Myocyte (in vitro differentiated cells): ENCODE measurements around the gene CSNK1G3. TPM values are rescaled to one million over a fixed set of nuclear protein-coding genes. Genes with fewer than 3 reads are reported as not detected.

Experiments used
- DNase-seq: peaks from one replicate; pipeline ENCODE4 v3.0.0-alpha.2; 2012; ENCODE audit warnings: low read depth
- total RNA-seq: library from RNA; depleted of rRNA; stranded (reverse); fragments of >200 nt; gene quantifications from 2 replicates; pipeline ENCODE4 v1.2.3, GENCODE V29; 2014

The CSNK1G3 gene
- total RNA-seq, 1 donor from 2014 or later = 38.9 TPM

- no peak for DNase-seq
These were observed 45.9 kb downstream of the CSNK1G3 start for GRCh38 chr5:123557907-123558306.

GRCh38 chr5:123558762-123559433 is 46.9 kb downstream of the CSNK1G3 start:
- no peak for DNase-seq

- DNase-seq = no peak
These were observed 47.4 kb downstream of the CSNK1G3 start for GRCh38 chr5:123559434-123559775.

DNA sequence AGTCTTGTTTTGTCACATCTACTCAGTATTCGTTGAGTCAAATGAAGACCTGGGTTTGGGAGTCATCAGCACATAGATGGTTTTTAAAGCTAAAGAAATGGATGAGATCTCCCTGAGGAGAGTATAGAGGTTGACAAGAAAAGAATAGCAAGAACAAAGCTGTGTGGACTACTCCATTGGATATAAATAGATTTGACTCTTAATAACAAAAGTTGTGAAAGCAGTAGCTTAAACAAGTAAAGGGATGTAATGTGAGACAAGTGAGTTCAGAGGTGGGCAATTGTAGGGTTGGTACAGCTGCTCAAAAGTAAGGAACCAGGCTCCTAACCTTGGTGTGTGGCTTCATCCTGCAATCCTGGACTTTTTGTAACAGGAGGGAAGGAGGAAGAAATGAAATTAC is 49.3 kb downstream of the CSNK1G3 start:
- DNase-seq = peak; percentile 27

GRCh38 chr5:123571927-123572326 is 60.0 kb downstream of the CSNK1G3 start:
- no peak for DNase-seq

GRCh38 chr5:123578390-123578789 is 66.4 kb downstream of the CSNK1G3 start:
- no peak for DNase-seq

DNA sequence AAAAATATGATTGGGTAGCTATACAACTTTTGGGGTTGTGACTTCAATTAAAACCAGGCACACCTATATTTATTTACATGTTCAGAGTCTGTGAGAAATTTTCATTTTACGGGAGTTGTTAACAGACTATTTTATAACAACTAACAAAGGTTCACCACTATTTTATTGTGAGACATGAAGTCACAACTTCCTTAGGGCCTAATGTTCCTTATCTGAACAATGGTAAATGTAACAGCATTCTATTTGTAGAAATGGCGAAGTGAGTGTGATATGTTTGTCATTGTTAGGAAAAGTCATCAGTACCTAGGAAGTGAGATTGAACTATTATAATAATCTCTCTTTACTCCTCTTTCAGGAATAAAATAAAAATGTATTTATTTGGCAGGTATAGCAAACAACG is 67.4 kb downstream of the CSNK1G3 start:
- DNase-seq = no peak

- no peak for DNase-seq
These were observed 70.7 kb downstream of the CSNK1G3 start for GRCh38 chr5:123582550-123583285.

GRCh38 chr5:123585871-123586270 is 73.9 kb downstream of the CSNK1G3 start:
- no peak for DNase-seq

DNA sequence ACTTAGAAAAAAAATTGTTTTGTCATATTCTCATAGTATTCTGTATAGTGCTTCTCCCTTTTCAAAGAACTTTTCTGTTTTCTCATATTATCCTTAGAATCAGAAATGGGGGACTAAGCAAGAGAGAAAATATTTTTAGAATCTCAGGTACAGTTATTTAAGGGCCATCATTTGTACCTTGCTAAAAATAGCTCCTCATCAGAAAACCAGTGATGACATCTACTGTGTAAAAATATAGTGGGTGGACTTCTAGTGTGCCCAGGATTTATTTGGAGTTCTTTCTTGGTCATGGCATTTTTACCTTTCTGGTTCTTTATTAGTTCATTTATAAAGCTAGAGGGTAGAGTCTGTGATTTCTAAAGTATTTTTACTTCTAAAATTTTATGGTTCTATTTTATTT is 82.5 kb downstream of the CSNK1G3 start:
- peak; percentile 29 for DNase-seq

- DNase-seq = no peak
These were observed 85.0 kb downstream of the CSNK1G3 start for GRCh38 chr5:123597018-123597417.

DNA sequence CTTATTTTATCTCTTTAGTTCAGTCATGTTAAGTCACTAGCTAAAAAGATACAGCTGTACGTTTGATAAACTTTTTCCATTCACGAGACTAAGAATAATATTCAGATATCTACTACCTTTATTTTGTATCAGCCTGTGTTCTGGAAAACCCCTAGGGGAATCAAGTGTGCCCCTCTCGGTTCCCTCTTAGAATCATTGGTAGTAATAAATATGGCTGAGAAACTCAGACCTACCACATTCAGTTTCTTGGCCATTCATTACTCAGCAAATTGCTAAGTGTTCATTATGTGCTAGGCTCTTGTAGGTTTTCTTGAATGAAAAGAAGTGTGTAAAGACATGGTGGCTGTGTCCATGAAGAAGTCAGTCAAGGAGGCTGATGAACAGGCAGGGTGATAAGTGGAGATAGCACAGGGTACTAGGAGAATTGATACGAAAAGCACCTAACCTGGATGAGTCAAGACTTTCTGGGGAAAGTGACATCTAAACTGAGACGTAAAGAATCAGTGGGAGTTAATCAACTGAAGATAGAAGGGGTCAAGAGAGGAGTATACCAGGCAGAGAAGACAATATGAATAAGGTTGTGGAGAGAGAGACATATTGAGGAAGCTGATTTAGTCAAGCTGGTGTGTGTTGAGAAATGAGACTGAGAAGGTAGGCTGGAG is 86.2 kb downstream of the CSNK1G3 start:
- DNase-seq = no peak

- DNase-seq = no peak
These were observed 87.2 kb downstream of the CSNK1G3 start for GRCh38 chr5:123599171-123599570.

DNA sequence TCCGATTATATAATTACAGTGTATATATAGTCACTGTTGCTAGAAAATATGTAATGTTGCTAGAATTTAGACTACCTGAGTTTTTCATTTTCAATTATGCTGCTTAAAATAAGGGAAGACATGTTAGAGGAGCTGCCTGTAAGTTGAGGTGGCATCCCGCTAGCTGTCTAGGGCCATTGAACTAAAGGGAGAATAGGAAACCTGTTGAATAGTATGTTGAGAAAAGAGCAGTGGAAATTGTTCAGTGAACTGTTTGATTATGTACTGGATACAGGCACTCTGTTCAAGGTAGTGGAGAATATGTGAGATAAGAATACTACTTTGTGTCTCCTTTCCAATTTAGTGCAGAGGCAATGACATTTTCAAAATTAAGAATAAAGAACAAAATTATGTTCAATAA is 89.6 kb downstream of the CSNK1G3 start:
- no peak for DNase-seq

- DNase-seq = no peak
These were observed 93.8 kb downstream of the CSNK1G3 start for GRCh38 chr5:123605822-123606221.

DNA sequence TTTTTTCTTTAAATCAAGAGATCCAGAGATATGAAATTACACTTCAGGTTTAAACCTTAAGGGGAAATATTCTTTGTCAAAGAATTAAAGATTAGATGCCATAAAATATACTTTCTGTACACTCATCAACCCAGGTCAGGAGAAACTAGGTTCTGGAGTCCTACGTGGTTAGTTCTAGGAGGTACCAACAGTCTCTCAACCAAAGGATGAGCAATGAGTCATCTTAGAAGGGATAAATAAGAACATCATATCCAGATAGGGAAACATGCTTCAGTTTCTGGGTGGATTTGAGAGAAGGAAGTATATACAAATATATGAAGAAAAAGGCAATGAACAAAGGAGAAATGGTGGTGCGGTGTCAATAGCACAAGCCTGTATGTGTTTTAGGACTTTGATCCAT is 98.2 kb downstream of the CSNK1G3 start:
- no peak for DNase-seq

DNA sequence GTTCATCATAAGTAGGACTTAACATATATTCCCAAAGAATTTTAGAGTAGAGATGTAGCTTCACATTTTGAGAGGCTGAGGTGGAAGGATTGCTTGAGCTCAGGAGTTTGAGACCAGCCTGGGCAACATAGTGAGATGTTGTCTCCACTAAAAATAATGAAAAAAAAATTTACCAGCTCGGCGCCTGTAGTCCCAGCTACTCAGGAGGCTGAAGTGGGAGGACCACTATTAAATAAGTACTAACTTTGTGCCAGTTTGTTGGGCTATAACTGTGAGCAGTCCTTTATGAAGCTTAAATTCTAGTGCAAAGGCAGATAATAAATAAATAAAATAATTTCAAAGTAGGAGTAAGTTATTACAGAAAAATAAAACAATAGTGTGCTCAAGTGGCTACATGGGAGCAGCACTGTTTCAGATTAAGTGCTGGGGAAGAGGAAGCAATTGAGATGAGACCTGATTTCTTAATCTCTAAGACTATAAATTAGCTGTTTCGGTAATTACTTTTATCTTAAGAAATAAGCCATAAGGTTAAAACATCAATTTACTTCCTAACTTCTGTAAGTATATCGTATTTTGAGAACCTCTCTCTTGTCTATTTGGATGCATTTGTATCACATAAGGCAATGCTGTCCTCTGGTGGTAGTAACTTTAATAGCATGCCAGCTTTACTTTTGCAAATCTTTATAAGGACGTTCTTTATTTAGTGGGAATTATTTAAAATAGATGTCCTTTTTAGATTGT is 98.9 kb downstream of the CSNK1G3 start:
- peak; percentile 73 for DNase-seq

DNA sequence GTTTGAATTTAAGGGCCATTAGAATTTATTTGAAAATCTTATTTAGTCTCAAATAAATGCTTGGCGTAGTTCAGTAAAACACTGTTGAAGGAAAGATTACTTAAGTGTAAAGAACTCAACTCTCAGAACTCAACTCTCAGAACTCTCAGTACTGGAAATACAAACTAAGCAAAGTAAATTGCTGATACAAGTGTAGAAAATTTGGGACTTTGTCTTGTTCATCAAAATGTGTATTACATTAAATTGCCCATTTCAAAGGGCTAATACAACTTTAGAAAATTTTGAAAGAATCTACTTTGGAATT is 99.4 kb downstream of the CSNK1G3 start:
- DNase-seq = no peak

- DNase-seq = no peak
These were observed 105.6 kb downstream of the CSNK1G3 start for GRCh38 chr5:123617561-123617960.

- DNase-seq = no peak
These were observed 114.1 kb downstream of the CSNK1G3 start for GRCh38 chr5:123626051-123626450.

- DNase-seq = no peak
These were observed 117.0 kb downstream of the CSNK1G3 start for GRCh38 chr5:123628860-123629544.
